Inflammatory macrophage treated with lipopolysaccharide for 1 hour (primary cell): ENCODE results near the gene IL25.
"Not testable (repeated sequence)": the region's sequence is repeated elsewhere in the genome, so short reads cannot be mapped to it uniquely, and the experiment has no call there.

Source experiments
- DNase-seq, 2 donors: peaks; one replicate each; pipeline ENCODE4 v3.0.0-alpha.2; 2020 to 2022

Gene IL25

GRCh38 chr14:23372509-23372908, at the start of gene IL25:
IL25 (plus strand) TSS chr14:23372809.
- no peak for DNase-seq

DNA sequence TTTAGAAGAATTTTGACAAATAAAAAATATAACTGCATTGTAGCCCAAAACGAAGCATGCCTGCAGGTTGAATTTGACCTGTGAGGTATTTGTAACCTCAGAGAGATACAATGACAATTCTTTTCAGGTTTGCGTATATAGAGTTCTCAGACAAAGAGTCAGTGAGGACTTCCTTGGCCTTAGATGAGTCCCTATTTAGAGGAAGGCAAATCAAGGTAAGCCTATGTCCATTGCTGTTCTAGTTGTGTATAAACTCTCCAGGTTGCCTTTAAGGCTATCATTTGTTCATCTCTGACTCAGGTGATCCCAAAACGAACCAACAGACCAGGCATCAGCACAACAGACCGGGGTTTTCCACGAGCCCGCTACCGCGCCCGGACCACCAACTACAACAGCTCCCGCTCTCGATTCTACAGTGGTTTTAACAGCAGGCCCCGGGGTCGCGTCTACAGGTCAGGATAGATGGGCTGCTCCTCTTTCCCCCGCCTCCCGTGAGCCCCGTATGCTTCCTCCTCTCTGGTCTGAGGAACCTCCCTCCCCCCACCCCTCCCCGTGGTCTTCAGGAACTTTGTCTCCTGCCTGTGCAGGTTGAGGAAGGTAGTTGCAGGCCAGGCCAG, 48.7 kb upstream of the IL25 start:
- DNase-seq: no peak

- no peak for DNase-seq
Measured at GRCh38 chr14:23324455-23324846, 48.2 kb upstream of the IL25 start.

GRCh38 chr14:23324993-23325392, 47.6 kb upstream of the IL25 start:
- no peak for DNase-seq

DNA sequence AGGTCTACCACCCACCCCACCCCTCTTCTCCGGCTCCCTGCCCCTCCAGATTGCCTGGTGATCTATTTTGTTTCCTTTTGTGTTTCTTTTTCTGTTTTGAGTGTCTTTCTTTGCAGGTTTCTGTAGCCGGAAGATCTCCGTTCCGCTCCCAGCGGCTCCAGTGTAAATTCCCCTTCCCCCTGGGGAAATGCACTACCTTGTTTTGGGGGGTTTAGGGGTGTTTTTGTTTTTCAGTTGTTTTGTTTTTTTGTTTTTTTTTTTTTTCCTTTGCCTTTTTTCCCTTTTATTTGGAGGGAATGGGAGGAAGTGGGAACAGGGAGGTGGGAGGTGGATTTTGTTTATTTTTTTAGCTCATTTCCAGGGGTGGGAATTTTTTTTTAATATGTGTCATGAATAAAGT, 46.9 kb upstream of the IL25 start:
- not testable (repeated sequence) for DNase-seq

DNA sequence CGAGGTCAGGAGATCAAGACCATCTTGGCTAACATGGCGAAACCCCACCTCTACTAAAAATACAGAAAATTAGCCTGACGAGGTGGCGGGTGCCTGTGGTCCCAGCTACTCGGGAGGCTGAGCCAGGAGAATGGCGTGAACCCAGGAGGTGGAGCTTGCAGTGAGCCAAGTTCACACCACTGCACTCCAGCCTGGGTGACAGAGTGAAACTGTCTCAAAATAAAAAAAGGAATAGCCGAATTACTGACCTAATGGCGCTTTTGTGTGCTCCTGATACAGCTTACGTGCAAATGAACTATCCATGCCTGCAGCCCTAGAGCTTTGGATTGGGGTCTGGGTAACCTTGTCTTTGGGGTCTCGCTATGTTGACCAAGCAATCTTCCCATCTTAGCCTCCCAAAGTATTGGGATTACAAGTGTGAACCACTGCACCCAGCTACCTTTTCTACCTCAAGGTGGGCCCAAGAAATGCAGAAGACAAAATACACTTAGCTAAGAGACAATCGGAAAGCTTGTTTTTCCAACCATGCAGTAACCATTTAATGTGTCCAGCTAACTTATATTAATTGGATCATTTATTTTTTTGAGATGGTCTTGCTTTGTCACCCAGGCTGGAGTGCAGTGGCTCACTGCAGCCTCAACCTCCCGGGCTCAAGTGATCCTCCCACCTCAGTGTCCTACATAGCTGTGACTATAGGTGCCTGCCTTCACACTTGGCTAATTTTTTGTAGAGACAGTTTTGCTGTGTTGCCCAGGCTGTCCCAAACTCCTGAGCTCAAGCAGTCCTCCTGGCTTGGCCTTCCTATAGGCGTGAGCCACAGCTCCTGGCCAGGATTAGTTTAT, 45.9 kb upstream of the IL25 start:
- DNase-seq: no peak

DNA sequence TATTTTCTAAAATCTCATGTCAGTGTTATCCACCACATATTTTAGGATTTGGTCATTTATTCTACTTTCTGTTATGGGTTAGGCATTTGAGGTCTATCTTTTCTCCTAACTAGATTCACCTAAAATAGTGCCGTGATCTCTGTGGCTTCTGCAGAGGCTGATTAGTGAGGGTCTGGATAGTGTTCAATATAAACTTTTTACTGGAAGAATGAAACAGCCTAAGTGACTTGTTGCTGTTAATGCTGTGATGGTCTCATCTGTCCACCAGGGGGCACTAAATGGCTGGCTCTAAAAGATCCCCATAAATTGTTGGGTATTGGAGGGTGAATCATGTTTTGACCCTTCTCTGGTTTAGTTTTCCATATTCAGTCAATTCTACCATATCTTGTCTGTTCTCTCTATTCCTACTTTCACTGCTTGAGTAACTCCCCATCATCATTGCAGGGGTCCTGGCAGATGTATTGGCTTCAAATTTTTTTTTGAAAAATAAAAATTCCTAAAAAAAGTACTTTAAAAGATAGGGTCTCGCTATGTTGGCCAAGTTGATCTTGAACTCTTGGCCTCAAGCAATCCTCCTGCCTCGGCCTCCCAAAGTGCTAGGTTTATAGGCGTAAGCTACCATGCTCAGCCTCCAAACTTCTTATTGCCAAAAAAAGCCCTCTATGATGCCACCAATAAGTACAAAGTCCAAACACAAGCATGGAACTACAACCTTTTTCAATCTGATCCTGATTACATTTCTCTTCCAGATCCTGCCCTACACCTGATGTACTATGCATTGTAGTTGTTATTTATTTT, 44.5 kb upstream of the IL25 start:
- DNase-seq: peak; percentile 57 to 85

GRCh38 chr14:23335623-23336022, 37.0 kb upstream of the IL25 start:
- no peak for DNase-seq

DNA sequence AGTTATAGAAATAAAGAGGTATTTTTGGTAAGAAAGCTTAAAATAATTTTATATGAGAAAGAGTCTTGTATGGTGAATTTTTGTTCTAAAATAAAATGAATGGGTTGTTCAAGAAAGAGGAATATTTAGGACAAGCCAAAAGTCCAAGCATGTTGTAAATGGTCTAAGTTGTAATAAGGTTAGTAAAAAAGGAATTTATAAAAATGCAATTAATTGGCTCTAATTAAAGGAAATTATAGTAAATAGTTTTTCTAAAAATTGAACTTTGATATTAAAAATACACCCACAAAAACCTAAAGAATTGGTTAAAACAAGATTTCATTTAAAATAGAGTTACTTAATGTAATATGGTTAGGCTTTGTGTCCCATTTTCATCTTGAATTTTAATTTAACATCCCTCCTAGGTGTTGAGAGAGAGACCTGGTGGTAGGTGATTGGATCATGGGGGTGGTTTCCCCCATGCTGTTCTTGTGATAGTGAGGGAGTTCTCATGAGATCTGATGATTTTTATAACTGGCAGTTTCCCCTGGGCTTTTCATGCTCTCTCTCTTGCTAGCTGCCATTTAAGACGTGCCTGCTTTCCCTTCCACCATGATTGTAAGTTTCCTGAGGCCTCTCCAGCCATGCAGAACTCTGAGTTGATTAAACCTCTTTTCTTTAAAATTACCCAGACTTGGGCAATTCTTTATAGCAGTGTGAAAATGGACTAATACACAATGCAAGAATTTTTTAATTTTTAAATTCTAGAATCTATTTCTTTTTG, 32.9 kb upstream of the IL25 start:
- DNase-seq: no peak

GRCh38 chr14:23344481-23344880, 28.1 kb upstream of the IL25 start:
- no peak for DNase-seq

- no peak for DNase-seq
Measured at GRCh38 chr14:23345987-23346692, 26.5 kb upstream of the IL25 start.

- no peak for DNase-seq
Measured at GRCh38 chr14:23346693-23347405, 25.8 kb upstream of the IL25 start.

DNA sequence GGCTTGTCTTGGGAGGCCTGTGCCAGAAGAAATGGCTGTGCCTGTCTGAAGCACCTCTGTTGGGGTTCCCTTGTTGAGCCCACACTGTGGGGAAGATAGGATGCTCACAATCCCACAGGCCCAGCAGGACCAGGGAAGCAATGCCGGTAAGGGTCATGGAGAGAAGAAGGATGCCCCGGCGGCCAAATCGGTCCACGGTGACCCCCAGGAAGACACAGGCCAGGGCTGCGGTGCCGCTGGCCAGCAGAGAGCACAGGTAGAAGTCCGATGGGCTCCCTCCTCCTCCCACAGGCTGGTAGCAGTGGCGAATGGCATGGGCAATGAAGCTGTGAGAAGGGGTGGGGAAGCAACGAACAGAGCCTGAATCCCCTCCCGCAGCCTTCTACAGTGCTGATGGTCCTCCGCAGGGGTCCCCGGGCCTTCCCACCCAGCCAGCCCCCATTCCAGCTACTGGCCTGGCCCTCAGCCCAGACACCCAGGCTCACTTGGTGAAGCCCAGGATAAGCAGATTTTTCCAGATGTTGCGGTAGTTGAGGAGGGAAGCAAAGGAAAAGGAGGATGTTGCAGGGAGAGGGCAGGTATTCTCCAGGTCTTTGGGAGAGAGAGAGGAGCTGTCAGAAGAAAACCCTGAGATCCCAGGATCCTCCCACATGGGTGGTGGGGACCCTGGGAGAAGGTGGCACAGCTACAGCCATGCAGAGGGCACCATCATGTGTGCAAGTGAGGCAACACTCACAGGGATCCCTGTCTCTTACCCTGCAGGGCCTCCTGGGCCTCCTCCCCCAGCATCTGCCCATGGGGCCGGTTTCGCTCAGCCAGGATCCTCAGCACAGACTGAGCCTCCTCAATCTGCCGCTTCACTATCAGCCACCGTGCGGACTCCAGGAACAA, 25.0 kb upstream of the IL25 start:
- DNase-seq: no peak

DNA sequence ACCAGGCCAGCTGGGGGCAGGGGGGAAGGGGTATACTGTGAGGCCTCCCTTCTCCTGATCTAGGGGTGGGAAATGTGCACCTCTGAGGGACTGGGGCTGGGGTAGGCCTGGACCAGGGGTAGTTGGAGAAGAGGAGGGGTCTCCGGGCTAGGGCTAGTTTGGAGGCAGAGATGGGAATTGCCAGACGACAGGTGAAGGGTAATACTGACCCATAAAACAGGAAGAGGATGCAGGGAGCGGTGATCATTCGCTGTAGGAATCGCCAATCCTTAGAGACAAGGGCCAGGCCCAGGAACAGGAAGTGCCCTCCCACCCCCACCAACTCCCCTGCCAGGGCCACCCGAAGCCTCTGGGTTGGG, 24.3 kb upstream of the IL25 start:
- no peak for DNase-seq

DNA sequence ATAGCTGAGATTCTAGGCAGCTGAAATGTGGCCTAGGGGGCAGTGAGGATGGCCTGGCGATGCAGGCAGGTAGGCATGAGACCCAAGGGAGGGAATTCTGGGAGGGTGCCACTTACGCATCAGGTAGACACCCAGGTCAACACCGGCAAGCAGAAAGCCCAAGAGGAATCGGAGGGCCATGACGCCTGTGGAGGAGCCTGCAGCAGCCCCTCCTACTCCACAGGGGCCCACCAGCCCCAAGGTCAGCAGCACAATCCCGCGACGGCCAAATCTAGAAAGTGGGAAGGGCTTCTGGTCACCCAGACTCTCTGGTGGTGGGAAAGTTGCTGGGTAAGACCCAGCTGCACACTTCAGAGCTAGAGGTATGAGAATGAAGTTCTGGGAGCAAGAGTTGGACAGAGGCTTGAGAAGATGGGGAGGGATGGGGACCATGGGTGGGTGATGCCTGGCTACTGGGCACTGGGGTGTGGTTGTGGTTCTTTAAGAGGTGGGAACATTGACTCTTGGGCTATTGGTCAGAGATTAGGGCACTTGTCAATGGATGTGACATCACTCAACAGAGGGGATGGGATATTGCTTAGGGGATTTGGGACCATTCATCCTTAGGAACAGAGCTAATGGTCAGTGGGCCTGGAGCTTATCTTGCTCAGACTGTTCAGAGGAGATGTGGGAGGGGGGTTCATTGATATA, 23.3 kb upstream of the IL25 start:
- DNase-seq: no peak

GRCh38 chr14:23351681-23352505, 20.7 kb upstream of the IL25 start:
- no peak for DNase-seq

DNA sequence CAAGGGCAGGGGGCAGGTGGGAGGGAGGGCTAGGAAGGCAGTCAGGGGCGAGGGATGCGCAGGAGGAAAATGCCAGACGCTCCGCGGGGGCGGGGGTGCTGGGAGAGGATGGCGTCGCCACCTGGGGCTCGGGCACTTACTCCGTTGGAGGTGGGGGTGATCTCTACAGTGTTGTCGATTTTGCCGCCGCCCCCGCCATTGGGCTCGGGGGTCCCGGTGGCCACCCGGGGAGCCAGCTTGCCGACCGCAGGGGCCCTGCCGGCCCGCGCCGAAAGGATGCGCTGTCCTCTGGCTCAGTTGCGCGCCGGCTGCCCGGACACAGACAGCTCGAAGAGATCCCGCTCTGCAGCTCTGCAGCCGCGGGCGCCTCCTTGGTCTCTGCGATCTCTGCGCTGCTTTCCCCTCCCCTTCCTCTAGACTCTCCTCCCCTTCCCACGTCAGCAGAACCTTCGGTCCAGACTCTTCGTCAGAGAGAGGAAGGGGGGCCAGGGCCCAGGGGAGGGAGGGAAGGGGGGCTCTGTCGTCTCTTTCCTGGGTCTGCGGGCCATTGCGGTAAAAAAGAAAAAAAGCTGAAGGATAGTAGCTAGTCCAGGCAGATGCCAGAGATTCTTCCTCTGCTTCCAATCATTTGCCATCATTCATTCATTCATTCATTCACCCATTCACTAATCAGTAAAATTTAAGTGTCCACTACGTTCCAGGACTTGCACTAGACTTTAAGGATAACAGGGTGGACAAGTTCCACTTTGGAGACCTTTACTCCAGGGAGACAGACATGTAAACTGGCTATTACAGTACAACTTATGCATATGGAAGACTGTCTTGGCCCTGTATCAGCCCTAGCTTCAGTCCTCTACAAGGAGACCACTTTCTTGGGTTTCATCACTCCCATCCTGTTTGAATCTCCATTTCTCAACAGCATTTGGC, 19.8 kb upstream of the IL25 start, which contains the start of gene SLC22A17:
Gene SLC22A17, minus strand, starts transcription at position 382 of the 927 bp plus-strand sequence.
- DNase-seq: no peak

- DNase-seq: no peak
Measured at GRCh38 chr14:23353433-23353780, 19.2 kb upstream of the IL25 start.
